ENCODE data around the gene PSMC3. TPM values are rescaled to one million over a fixed set of nuclear protein-coding genes. Genes with fewer than 3 reads are reported as not detected.

Gene PSMC3
- total RNA-seq, 1 experiment from 2014 or later: 222 TPM

DNA sequence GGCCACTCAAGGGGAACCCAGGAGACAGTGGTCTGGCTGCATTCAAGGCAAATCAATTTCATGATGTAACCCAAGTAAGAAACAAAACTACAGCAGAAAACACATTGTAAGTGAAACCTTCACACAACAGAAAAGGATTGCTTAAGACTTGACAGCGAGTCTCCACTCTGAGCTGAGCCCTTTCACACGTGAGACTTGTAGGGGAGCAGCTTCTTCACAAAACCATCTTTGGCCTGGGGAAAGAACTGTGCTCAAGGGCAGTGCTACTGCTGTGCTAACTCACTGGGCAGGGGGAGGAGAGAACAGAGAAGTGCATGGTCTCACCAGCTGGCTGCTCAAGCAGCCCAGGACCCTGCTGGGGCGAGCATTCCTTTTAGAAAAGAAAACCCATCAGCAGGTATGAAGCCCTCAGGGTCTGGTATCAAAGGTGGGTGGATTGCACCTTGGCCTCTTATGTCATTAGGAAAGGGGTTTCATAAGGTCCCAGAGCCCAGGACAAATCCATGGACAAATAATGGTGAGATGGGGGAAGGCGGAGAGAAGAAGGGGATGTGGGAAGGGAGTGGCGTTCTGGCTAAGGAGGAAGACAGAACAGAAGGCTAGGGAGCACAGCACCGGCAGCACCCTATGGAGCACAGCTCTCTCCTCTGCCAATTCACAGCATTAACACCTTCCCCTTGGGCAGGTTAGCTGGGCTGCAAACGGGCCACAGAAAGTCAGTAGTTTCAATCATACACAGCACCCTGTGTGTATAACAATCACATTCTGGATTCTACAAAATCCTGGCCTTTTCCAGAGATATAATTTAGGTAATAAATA, 43.3 kb upstream of the PSMC3 start:
- Histone ChIP-seq H3K9me3 (ENCODE audit: insufficient read depth, low read depth) (no peaks in the 10 kb centered on the region), H3K79me2 (ENCODE audit: low read depth) (peaks cover 4% of the 10 kb centered on the region; the same call in 1 of the 2 replicates), H3K36me3 (ENCODE audit: low read depth) (peaks cover 41% of the 10 kb centered on the region), H3K4me2 (no peak overlapping the region), H4K20me1 (ENCODE audit: insufficient read depth) (peaks cover 52% of the 10 kb centered on the region), H3K27ac (no peak overlapping the region; the same call in 1 of the 2 replicates), H3F3A (ENCODE audit: insufficient read depth, low read depth) (peaks cover 34% of the 10 kb centered on the region; the same call in 1 of the 2 replicates), H3K9me2 (ENCODE audit: insufficient read depth) (no peaks in the 10 kb centered on the region), H3K27me3 (ENCODE audit: insufficient read depth, low read depth) (no peaks in the 10 kb centered on the region), H2AFZ (no peak overlapping the region), H3K4me3 (no peak overlapping the region), H3K4me1 (replicated peaks; ENCODE audit: insufficient read depth) (peaks cover 22% of the 10 kb centered on the region)
- BruUV-seq (replicated peaks): no TSS peak
- intact Hi-C loops (cut with micrococcal nuclease; ENCODE audit: unreplicated experiment): loop anchor here (5.0 kb wide), 1 partner anchor 83 kb away; the partner anchor contains the start of gene CELF1
- ChIA-PET POLR2A (ENCODE audit: unreplicated experiment) (no interaction called here), CTCF (no interaction called here)
- TF ChIP-seq, protein P1, sequence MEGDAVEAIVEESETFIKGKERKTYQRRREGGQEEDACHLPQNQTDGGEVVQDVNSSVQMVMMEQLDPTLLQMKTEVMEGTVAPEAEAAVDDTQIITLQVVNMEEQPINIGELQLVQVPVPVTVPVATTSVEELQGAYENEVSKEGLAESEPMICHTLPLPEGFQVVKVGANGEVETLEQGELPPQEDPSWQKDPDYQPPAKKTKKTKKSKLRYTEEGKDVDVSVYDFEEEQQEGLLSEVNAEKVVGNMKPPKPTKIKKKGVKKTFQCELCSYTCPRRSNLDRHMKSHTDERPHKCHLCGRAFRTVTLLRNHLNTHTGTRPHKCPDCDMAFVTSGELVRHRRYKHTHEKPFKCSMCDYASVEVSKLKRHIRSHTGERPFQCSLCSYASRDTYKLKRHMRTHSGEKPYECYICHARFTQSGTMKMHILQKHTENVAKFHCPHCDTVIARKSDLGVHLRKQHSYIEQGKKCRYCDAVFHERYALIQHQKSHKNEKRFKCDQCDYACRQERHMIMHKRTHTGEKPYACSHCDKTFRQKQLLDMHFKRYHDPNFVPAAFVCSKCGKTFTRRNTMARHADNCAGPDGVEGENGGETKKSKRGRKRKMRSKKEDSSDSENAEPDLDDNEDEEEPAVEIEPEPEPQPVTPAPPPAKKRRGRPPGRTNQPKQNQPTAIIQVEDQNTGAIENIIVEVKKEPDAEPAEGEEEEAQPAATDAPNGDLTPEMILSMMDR (conservative IDR thresholded peaks at IDR 0.05): no peak
- TF ChIP-seq EZH2 (IDR thresholded peaks at IDR 0.05; ENCODE audit: low read depth): no peak
- DNase-seq: no peak

DNA sequence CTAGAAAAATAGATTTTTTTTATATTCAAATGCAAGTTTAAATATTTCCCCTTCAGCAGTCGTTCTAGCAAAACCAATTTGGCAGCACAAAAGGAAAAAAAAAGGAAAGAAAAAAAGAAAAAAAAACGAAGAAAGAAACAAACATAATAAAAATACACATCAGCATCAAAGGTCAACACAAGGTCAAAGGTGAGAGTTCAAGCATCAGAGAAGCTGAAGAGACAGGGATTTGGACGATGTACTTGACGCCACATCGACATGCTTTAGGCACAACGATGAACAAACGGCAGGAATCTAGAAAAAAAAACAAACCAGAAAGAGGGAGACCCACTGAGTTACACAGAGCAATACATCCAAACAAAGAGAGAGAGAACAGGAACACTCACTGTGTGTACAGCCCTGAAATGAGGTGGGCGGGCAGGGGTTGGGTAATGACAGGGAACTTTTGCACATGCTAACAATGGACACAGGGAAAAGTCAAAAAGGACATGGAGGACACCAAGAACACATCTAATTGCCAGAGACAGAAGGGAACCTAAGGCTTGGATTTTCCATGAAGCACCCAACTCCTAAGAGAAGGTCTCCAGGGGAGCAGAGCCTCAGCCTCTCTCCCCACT, 42.5 kb upstream of the PSMC3 start:
- H3K9me2 ChIP-seq (ENCODE audit: insufficient read depth): no peaks in the 10 kb centered on the region
- ChIA-PET CTCF (no interaction called here), POLR2A (ENCODE audit: unreplicated experiment) (no interaction called here)
- H3K9me3 ChIP-seq (ENCODE audit: insufficient read depth, low read depth): no peaks in the 10 kb centered on the region
- H3K27ac ChIP-seq: no peak overlapping the region; the same call in 1 of the 2 replicates
- no peaks in the 10 kb centered on the region for H3K27me3 ChIP-seq (ENCODE audit: insufficient read depth, low read depth)
- BruUV-seq (replicated peaks): no TSS peak
- H3K79me2 ChIP-seq (ENCODE audit: low read depth): peaks cover 4% of the 10 kb centered on the region; the same call in 1 of the 2 replicates
- peaks cover 32% of the 10 kb centered on the region; the same call in 1 of the 2 replicates for H3F3A ChIP-seq (ENCODE audit: insufficient read depth, low read depth)
- DNase-seq: no peak
- H3K4me3 ChIP-seq: no peak overlapping the region
- H3K4me2 ChIP-seq: no peak overlapping the region
- TF ChIP-seq, protein P1 (conservative IDR thresholded peaks at IDR 0.05): no peak
- TF ChIP-seq EZH2 (IDR thresholded peaks at IDR 0.05; ENCODE audit: low read depth): no peak
- intact Hi-C loops (cut with micrococcal nuclease; ENCODE audit: unreplicated experiment): loop anchor here (5.0 kb wide), 1 partner anchor 84 kb away; the partner anchor contains the start of gene CELF1
- H3K4me1 ChIP-seq (replicated peaks; ENCODE audit: insufficient read depth): peaks cover 22% of the 10 kb centered on the region
- no peak overlapping the region for H2AFZ ChIP-seq
- H4K20me1 ChIP-seq (ENCODE audit: insufficient read depth): peaks cover 48% of the 10 kb centered on the region
- peaks cover 41% of the 10 kb centered on the region; the same call in 1 of the 2 replicates for H3K36me3 ChIP-seq (ENCODE audit: low read depth)

DNA sequence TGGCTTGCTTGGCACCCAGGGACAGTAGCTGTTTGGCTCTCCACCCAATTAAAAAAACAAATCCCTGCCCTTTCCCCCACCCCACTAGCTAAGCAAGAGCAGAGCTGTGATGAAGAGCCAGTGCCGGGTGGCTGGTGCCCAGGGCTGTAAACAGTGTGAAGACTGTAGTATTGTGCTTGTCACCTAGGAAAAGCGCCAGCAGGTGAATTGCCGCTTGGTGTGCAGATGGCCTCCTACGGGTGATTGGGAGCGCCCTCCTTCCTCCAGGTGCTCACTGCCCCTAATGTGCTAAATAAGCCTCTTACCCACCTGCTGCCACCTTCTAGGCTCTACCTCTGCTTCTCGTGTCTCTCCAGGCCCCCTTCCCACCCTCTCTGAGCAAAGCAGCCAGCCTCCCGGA, 41.1 kb upstream of the PSMC3 start:
- H3F3A ChIP-seq (ENCODE audit: insufficient read depth, low read depth): peaks cover 32% of the 10 kb centered on the region
- H3K36me3 ChIP-seq (ENCODE audit: low read depth): peaks cover 33% of the 10 kb centered on the region
- no peak overlapping the region for H2AFZ ChIP-seq
- no peak overlapping the region for H3K27ac ChIP-seq
- peaks cover 22% of the 10 kb centered on the region for H3K4me1 ChIP-seq (replicated peaks; ENCODE audit: insufficient read depth)
- intact Hi-C loops (cut with micrococcal nuclease; ENCODE audit: unreplicated experiment): loop anchor here (5.0 kb wide), 1 partner anchor 85 kb away; the partner anchor contains the start of gene CELF1
- H3K27me3 ChIP-seq (ENCODE audit: insufficient read depth, low read depth): no peaks in the 10 kb centered on the region
- no peak overlapping the region for H3K4me3 ChIP-seq
- H3K9me2 ChIP-seq (ENCODE audit: insufficient read depth): no peaks in the 10 kb centered on the region
- CTCF ChIA-PET: interaction anchor here (0.9 to 1.3 kb wide), 2 partner anchors 42 to 84 kb away, joined by 3 read pairs; no protein-coding TSS in a partner anchor
- no peak for TF ChIP-seq EZH2 (IDR thresholded peaks at IDR 0.05; ENCODE audit: low read depth)
- TF ChIP-seq, protein P1 (conservative IDR thresholded peaks at IDR 0.05): no peak
- POLR2A ChIA-PET (ENCODE audit: unreplicated experiment): interaction anchor here (0.6 kb wide), 2 partner anchors 111 to 847 kb away, joined by 4 to 7 read pairs; partner anchors contain the start of genes KBTBD4 and NDUFS3
- no peaks in the 10 kb centered on the region for H3K9me3 ChIP-seq (ENCODE audit: insufficient read depth, low read depth)
- peak; percentile 43 to 48 for DNase-seq
- H4K20me1 ChIP-seq (ENCODE audit: insufficient read depth): peaks cover 43% of the 10 kb centered on the region
- H3K79me2 ChIP-seq (ENCODE audit: low read depth): peaks cover 4% of the 10 kb centered on the region; the same call in 1 of the 2 replicates
- 0 out of 2 replicates have a peak overlapping the region, but pooled peaks have one; percentile 3 for H3K4me2 ChIP-seq
- BruUV-seq (replicated peaks): no TSS peak
